GM13977 (cell line): ENCODE results near the gene LMBRD2.

ENCODE experiments used
- DNase-seq: peaks from one replicate; pipeline ENCODE4 v3.0.0; 2012; ENCODE audit warnings: low spot score
- in situ Hi-C: fragments of 300-500 bp; cut with MboI; formaldehyde crosslinking; loops from one replicate; pipeline ENCODE4 v1.12.0; 2022; ENCODE audit warnings: low sequenced_read_pairs, low pct_unique_long_range_greater_than_20kb, mixed read lengths, inconsistent platforms; ENCODE audit not compliant: unreplicated experiment
- TF ChIP-seq, protein P1 (sequence below): IDR thresholded peaks from 2 replicates; pipeline ENCODE4 v1.5.1; 2012; ENCODE audit warnings: mild to moderate bottlenecking, control low read depth; ENCODE audit not compliant: insufficient read depth; ENCODE audit errors: extremely low read depth, missing control alignments

LMBRD2 gene

GRCh38 chr5:36079200-36079781, 72.4 kb downstream of the LMBRD2 start:
- DNase-seq, result peak; percentile 66
- TF ChIP-seq, protein P1, sequence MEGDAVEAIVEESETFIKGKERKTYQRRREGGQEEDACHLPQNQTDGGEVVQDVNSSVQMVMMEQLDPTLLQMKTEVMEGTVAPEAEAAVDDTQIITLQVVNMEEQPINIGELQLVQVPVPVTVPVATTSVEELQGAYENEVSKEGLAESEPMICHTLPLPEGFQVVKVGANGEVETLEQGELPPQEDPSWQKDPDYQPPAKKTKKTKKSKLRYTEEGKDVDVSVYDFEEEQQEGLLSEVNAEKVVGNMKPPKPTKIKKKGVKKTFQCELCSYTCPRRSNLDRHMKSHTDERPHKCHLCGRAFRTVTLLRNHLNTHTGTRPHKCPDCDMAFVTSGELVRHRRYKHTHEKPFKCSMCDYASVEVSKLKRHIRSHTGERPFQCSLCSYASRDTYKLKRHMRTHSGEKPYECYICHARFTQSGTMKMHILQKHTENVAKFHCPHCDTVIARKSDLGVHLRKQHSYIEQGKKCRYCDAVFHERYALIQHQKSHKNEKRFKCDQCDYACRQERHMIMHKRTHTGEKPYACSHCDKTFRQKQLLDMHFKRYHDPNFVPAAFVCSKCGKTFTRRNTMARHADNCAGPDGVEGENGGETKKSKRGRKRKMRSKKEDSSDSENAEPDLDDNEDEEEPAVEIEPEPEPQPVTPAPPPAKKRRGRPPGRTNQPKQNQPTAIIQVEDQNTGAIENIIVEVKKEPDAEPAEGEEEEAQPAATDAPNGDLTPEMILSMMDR, result peak; percentile 69
- in situ Hi-C loops, result no loop called here

DNA sequence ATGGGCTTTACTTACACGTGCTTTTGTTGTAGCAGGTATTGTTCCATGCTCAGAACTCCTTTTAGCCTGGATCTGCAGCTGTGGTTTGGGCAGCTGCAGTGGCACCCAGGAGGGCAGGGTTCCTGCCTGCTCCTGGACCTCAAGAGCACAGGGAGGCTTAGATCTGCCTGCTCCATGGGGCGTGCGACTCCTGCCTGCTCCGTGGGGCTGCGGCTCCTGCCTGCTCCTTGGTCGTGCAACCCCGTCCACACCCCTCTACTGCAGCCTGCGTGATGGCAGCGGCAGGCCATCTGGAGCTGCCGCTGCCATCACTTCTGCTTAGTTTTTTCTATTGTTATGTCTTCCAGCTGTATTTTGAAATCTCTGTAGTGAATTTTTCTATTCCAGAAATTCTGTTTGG, 73.3 kb downstream of the LMBRD2 start:
- TF ChIP-seq, protein P1, result no peak
- in situ Hi-C loops, result no loop called here
- no peak for DNase-seq

- peak; percentile 24 for DNase-seq
- in situ Hi-C loops, result no loop called here
- TF ChIP-seq, protein P1, result peak; percentile 34
These were observed 78.0 kb downstream of the LMBRD2 start for GRCh38 chr5:36073595-36074216.

- no peak for DNase-seq
- TF ChIP-seq, protein P1, result no peak
- in situ Hi-C loops, result no loop called here
These were observed 80.8 kb downstream of the LMBRD2 start for GRCh38 chr5:36070687-36071571.

DNA sequence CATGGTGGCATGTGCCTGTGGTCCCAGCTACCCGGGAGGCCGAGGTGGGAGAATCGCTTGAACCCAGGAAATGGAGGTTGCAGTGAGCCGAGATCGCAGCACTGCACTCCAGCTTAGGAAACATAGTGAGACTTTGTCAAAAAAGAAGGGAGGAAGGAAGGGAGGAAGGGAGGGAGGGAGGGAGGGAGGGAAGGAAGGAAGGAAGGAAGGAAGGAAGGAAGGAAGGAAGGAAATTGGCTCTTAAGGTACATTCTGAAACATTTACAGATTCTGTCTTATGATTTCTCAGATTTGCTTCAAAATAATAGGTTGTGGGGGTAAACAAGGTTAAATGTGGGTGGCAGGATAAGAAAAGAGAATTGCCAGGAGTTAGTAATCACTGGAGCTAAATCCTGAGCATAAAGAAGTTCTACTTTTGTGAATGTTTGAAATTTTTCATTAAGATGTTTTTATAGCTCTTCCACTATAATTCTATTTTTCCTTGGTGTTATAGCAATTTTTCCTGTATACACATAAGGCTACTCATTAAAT, 82.9 kb downstream of the LMBRD2 start:
- TF ChIP-seq, protein P1, result no peak
- in situ Hi-C loops, result no loop called here
- no peak for DNase-seq

- in situ Hi-C loops, result no loop called here
- no peak for DNase-seq
- TF ChIP-seq, protein P1, result no peak
These were observed 85.0 kb downstream of the LMBRD2 start, which contains the start of gene UGT3A2 for GRCh38 chr5:36066540-36067210. TSS of gene UGT3A2 (minus strand) at chr5:36066882. CDS start at chr5:36066789, 93 bp downstream.
